Measurements from ENCODE around the gene RALGPS2. TPM values are rescaled to one million over a fixed set of nuclear protein-coding genes. Genes with fewer than 3 reads are reported as not detected.

Gene RALGPS2
- total and polyA plus RNA-seq, 2 of the 8 experiments (the other 6 are each of a cell fraction or from before 2014, with no cell fraction given) = 6.7 to 38.0 TPM

GRCh38 chr1:178881950-178882349 lies 156.9 kb downstream of the RALGPS2 start (continued):
- no peak for TF ChIP-seq RAD21 (IDR thresholded peaks at IDR 0.05 in 1 of 2, conservative IDR thresholded peaks at IDR 0.05 in 1 of 2; ENCODE audit: low read depth in 2 of 2, low read length in 2 of 2)
- TF ChIP-seq HDAC2 (IDR thresholded peaks at IDR 0.05; ENCODE audit: borderline replicate concordance in 1 of 2, low read depth in 2 of 2, low read length in 2 of 2) = no peak
- TF ChIP-seq BCL11A (IDR thresholded peaks at IDR 0.05; ENCODE audit: low read depth in 2 of 2, low read length in 2 of 2) = no peak
- no peak for TF ChIP-seq POLR2AphosphoS5 (IDR thresholded peaks at IDR 0.05; ENCODE audit: low read depth, low read length)
